Thymus (tissue), 11 donors: ENCODE results near the gene KHNYN. TPM values are rescaled to one million over a fixed set of nuclear protein-coding genes. Genes with fewer than 3 reads are reported as not detected.

ENCODE experiments used
- DNase-seq, 9 donors: peaks; one replicate each; pipeline ENCODE4 v3.0.0-alpha.2; 2013; ENCODE audit warnings: low spot score in 9 of 9, low read depth in 6 of 9, missing footprints in 1 of 9
- H3K27ac ChIP-seq, 2 donors: one replicate each; pipeline ENCODE4 v1.5.1; 2013; ENCODE audit warnings: control low read depth in 1 of 2, low read depth in 1 of 2, low read length in 1 of 2, mild to moderate bottlenecking in 1 of 2, moderate library complexity in 1 of 2
- H3K27me3 ChIP-seq, 2 donors: one replicate each; pipeline ENCODE4 v1.5.1; 2013; ENCODE audit warnings: low read length in 1 of 2; ENCODE audit not compliant: control insufficient read depth in 2 of 2, insufficient read depth in 1 of 2
- H3K36me3 ChIP-seq, 2 donors: one replicate each; pipeline ENCODE4 v1.5.1; 2013; ENCODE audit warnings: low read length in 1 of 2, mild to moderate bottlenecking in 1 of 2, moderate library complexity in 1 of 2; ENCODE audit not compliant: control insufficient read depth in 2 of 2, insufficient read depth in 2 of 2
- H3K4me1 ChIP-seq, 2 donors: one replicate each; pipeline ENCODE4 v1.5.1; 2013; ENCODE audit warnings: low read length in 2 of 2; ENCODE audit not compliant: control insufficient read depth in 2 of 2, insufficient read depth in 2 of 2
- H3K4me3 ChIP-seq, 2 donors: one replicate each; pipeline ENCODE4 v1.5.1; 2013; ENCODE audit warnings: low read length in 2 of 2, control low read depth in 1 of 2, mild to moderate bottlenecking in 1 of 2
- H3K9me3 ChIP-seq, 2 donors: one replicate each; pipeline ENCODE4 v1.5.1; 2013; ENCODE audit warnings: low read length in 1 of 2, mild to moderate bottlenecking in 1 of 2; ENCODE audit not compliant: control insufficient read depth in 2 of 2, insufficient read depth in 1 of 2
- WGBS: extraction: QIAGEN DNeasy Blood & Tissue Kit; methylation state at CpG from one replicate; pipeline ENCODE4 v1.1.7; 2013; 5-methylcytosine and 5-hydroxymethylcytosine counted together
- polyA plus RNA-seq: library from polyadenylated mRNA; stranded (reverse); fragments of 200-250 nt; gene quantifications from one replicate; pipeline ENCODE4 v1.2.3, GENCODE V29; 2013
- total RNA-seq: library from RNA; stranded (reverse); fragments of 120-200 nt; gene quantifications from one replicate; pipeline ENCODE4 v1.2.4, GENCODE V29; 2013
- donor health status: healthy.

Gene KHNYN
- total and polyA plus RNA-seq, 2 donors, result 28.9 to 35.3 TPM

GRCh38 chr14:24408764-24409163 lies 21.0 kb upstream of the KHNYN start:
- peaks cover 0 to under 1% of the 10 kb centered on the region in 2 donors for H3K36me3 ChIP-seq
- H3K27ac ChIP-seq, result no peak overlapping the region
- no peak overlapping the region for H3K4me3 ChIP-seq
- DNase-seq, result no peak
- WGBS, result 94% methylated on average over 3 of the region's 3 CpGs
- H3K27me3 ChIP-seq, result no peaks in the 10 kb centered on the region
- no peaks in the 10 kb centered on the region for H3K9me3 ChIP-seq
- no peaks in the 10 kb centered on the region for H3K4me1 ChIP-seq

GRCh38 chr14:24409192-24409591 lies 20.6 kb upstream of the KHNYN start:
- 93% methylated on average over 6 of the region's 6 CpGs for WGBS
- DNase-seq, result no peak
- Histone ChIP-seq H3K27ac (no peak overlapping the region), H3K27me3 (no peaks in the 10 kb centered on the region), H3K9me3 (no peaks in the 10 kb centered on the region), H3K4me3 (no peak overlapping the region), H3K36me3 (peaks cover 0 to 3% of the 10 kb centered on the region in 2 donors), H3K4me1 (no peaks in the 10 kb centered on the region)

- no peak overlapping the region for H3K27ac ChIP-seq
- H3K4me3 ChIP-seq, result no peak overlapping the region
- peaks cover 0 to 3% of the 10 kb centered on the region in 2 donors for H3K36me3 ChIP-seq
- WGBS, result 96% methylated on average over 10 of the region's 10 CpGs
- DNase-seq, result no peak
- H3K27me3 ChIP-seq, result no peaks in the 10 kb centered on the region
- H3K9me3 ChIP-seq, result no peaks in the 10 kb centered on the region
- no peaks in the 10 kb centered on the region for H3K4me1 ChIP-seq
Observed at GRCh38 chr14:24409956-24410355, 19.8 kb upstream of the KHNYN start.

- H3K36me3 ChIP-seq, result peaks cover 0 to 4% of the 10 kb centered on the region in 2 donors
- peak in 1 of 9 donors; percentile 64 for DNase-seq
- no peaks in the 10 kb centered on the region for H3K9me3 ChIP-seq
- H3K27ac ChIP-seq, result no peak overlapping the region
- no peak overlapping the region for H3K4me3 ChIP-seq
- H3K27me3 ChIP-seq, result no peaks in the 10 kb centered on the region
- H3K4me1 ChIP-seq, result no peaks in the 10 kb centered on the region
- WGBS, result 84% methylated on average over 16 of the region's 16 CpGs
Observed at GRCh38 chr14:24411443-24412389, 18.0 kb upstream of the KHNYN start.

GRCh38 chr14:24414077-24414476 lies 15.7 kb upstream of the KHNYN start:
- H3K27ac ChIP-seq, result no peak overlapping the region
- WGBS, result 98% methylated on average over 1 of the region's 1 CpG
- no peak for DNase-seq
- no peaks in the 10 kb centered on the region for H3K27me3 ChIP-seq
- H3K4me1 ChIP-seq, result no peaks in the 10 kb centered on the region
- H3K9me3 ChIP-seq, result no peaks in the 10 kb centered on the region
- H3K36me3 ChIP-seq, result peaks cover 0 to 4% of the 10 kb centered on the region in 2 donors
- no peak overlapping the region for H3K4me3 ChIP-seq

- H3K27me3 ChIP-seq, result no peaks in the 10 kb centered on the region
- H3K36me3 ChIP-seq, result peaks cover 0 to 4% of the 10 kb centered on the region in 2 donors
- H3K27ac ChIP-seq, result no peak overlapping the region
- DNase-seq, result no peak
- no peak overlapping the region for H3K4me3 ChIP-seq
- 95% methylated on average over 15 of the region's 15 CpGs for WGBS
- H3K4me1 ChIP-seq, result no peaks in the 10 kb centered on the region
- H3K9me3 ChIP-seq, result no peaks in the 10 kb centered on the region
Observed at GRCh38 chr14:24414732-24415420, 14.9 kb upstream of the KHNYN start.

GRCh38 chr14:24415421-24416253 lies 14.1 kb upstream of the KHNYN start:
- H3K9me3 ChIP-seq, result no peaks in the 10 kb centered on the region
- no peak overlapping the region for H3K27ac ChIP-seq
- H3K27me3 ChIP-seq, result no peaks in the 10 kb centered on the region
- DNase-seq, result no peak
- H3K36me3 ChIP-seq, result peaks cover 0 to 4% of the 10 kb centered on the region in 2 donors
- no peak overlapping the region for H3K4me3 ChIP-seq
- WGBS, result 97% methylated on average over 25 of the region's 25 CpGs
- H3K4me1 ChIP-seq, result no peaks in the 10 kb centered on the region

GRCh38 chr14:24416254-24416931 lies 13.4 kb upstream of the KHNYN start:
- 92% methylated on average over 19 of the region's 19 CpGs for WGBS
- no peak overlapping the region for H3K27ac ChIP-seq
- H3K27me3 ChIP-seq, result no peaks in the 10 kb centered on the region
- no peak overlapping the region for H3K4me3 ChIP-seq
- H3K36me3 ChIP-seq, result peaks cover 0 to 4% of the 10 kb centered on the region in 2 donors
- no peaks in the 10 kb centered on the region for H3K4me1 ChIP-seq
- no peaks in the 10 kb centered on the region for H3K9me3 ChIP-seq
- DNase-seq, result no peak
